ENCODE data around the gene GSTM1.
"Not testable (repeated sequence)": the region's sequence is repeated elsewhere in the genome, so short reads cannot be mapped to it uniquely, and the experiment has no call there.

DNA sequence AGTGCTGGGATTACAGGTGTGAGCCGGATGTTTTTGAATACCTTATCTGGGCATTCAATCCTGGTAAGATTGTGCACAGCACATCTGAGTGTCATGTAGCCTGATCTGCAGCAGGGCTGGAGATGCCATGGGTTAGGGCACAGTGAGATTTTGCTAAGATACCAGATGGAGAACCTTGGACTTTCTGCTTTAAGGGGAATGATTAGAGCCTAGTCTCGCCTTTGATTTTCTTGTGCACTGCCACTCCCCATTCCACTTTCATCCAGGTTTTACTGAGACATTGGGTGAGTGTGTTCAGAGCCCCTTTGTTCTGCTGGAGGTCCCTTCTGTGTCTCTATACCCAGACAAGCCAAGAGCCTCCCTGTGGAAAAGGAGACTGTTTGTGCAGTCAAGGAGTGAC is 13.8 kb upstream of the GSTM1 start:
- not testable (repeated sequence) for TF ChIP-seq CTCF, EZH2 (IDR thresholded peaks at IDR 0.05)

All from neural progenitor cell (in vitro differentiated cells).